Endothelial cell of umbilical vein (primary cell): ENCODE results near the gene CRIM1. TPM values are rescaled to one million over a fixed set of nuclear protein-coding genes. Genes with fewer than 3 reads are reported as not detected.
A peak's percentile ranks its signal among the peaks of the same experiment; 100 is the strongest.

Source experiments
- BruUV-seq: library from RNA; stranded (reverse); fragments of 400-500 nt; replicated peaks from 2 replicates; lab custom pipeline; 2021; lab: Mats Ljungman, UMichigan
- CTCF ChIA-PET: fragments of 300-600, 350-600 bp; sonication (Branson Sonifier 250); formaldehyde crosslinking; loops from one replicate; lab custom pipeline; 2021; ENCODE audit warnings: antibody characterized with exemption, inconsistent platforms; lab: Charles Lee
- POLR2A ChIA-PET: fragments of 300-600, 350-600 bp; sonication (Branson Sonifier 250); formaldehyde crosslinking; loops from one replicate; lab custom pipeline; 2021; ENCODE audit warnings: antibody characterized with exemption, inconsistent platforms; lab: Charles Lee
- DNase-seq: peaks from one replicate; pipeline ENCODE4 v3.0.0-alpha.2; 2011; ENCODE audit warnings: low read depth, low spot score
- FAIRE-seq: peaks from 2 replicates; lab custom pipeline; 2011; peaks lifted over from hg19 to GRCh38; lab: Jason Lieb, UNC
- H2AFZ ChIP-seq: 2 replicates; pipeline ENCODE4 v1.6.0; 2012; ENCODE audit warnings: low read depth, low read length, control low read depth, inconsistent platforms
- H3K27ac ChIP-seq: 2 replicates; pipeline ENCODE4 v1.5.1; 2011; ENCODE audit warnings: low read depth, mild to moderate bottlenecking, control low read depth, low read length, moderate library complexity; ENCODE audit not compliant: insufficient read depth
- H3K27me3 ChIP-seq, 2 experiments: 2 replicates each; pipeline versions ENCODE4 v1.6.0 to v1.6.1; 2011; ENCODE audit warnings: low read length in 2 of 2, mixed read lengths in 1 of 2; ENCODE audit not compliant: control insufficient read depth in 2 of 2, insufficient read depth in 2 of 2
- H3K36me3 ChIP-seq, 2 experiments: 2 replicates in 1 of 2; 3 replicates in 1 of 2; pipeline ENCODE4 v1.5.1; 2011; ENCODE audit warnings: low read length in 2 of 2, mild to moderate bottlenecking in 1 of 2, moderate library complexity in 1 of 2; ENCODE audit not compliant: control insufficient read depth in 2 of 2, insufficient read depth in 2 of 2; ENCODE audit errors: extremely low read depth in 1 of 2
- H3K4me1 ChIP-seq: 3 replicates; pipeline ENCODE4 v1.5.1; 2011; ENCODE audit warnings: mild to moderate bottlenecking, low read length; ENCODE audit not compliant: control insufficient read depth, insufficient read depth; ENCODE audit errors: extremely low read depth
- H3K4me2 ChIP-seq: 2 replicates; pipeline ENCODE4 v1.6.1; 2011; ENCODE audit warnings: low read length, control low read depth, mixed read lengths; ENCODE audit not compliant: insufficient read depth
- H3K4me3 ChIP-seq, 3 experiments: fragments of 200-600 bp in 1 of 3; sonication (generic), shearing (Covaris generic) in 1 of 3; replicated peaks in 1 of 3; 2 replicates each; pipeline ENCODE4 v1.5.1; 2011 to 2016; ENCODE audit warnings: control low read depth in 3 of 3, low read length in 3 of 3, mild to moderate bottlenecking in 2 of 3, inconsistent platforms in 1 of 3, low read depth in 1 of 3, moderate library complexity in 1 of 3; ENCODE audit not compliant: insufficient read depth in 1 of 3
- H3K79me2 ChIP-seq: 2 replicates; pipeline ENCODE4 v1.6.0; 2012; ENCODE audit warnings: low read length, inconsistent platforms; ENCODE audit not compliant: control insufficient read depth, insufficient read depth
- H3K9ac ChIP-seq: replicated peaks from 2 replicates; pipeline ENCODE3; 2011; ENCODE audit warnings: low read length, control low read depth; ENCODE audit not compliant: insufficient read depth; ENCODE audit errors: extremely low read depth
- H3K9me1 ChIP-seq: replicated peaks from 3 replicates; pipeline ENCODE4 v1.6.0; 2011; ENCODE audit warnings: mild to moderate bottlenecking, low read length; ENCODE audit not compliant: control insufficient read depth, insufficient read depth; ENCODE audit errors: extremely low read depth
- H3K9me3 ChIP-seq: replicated peaks from 2 replicates; pipeline ENCODE4 v1.5.1; 2012; ENCODE audit warnings: low read length, inconsistent platforms; ENCODE audit not compliant: control insufficient read depth, insufficient read depth
- H4K20me1 ChIP-seq: replicated peaks from 2 replicates; pipeline ENCODE3; 2011; ENCODE audit warnings: mild to moderate bottlenecking, low read length; ENCODE audit not compliant: control insufficient read depth, insufficient read depth; ENCODE audit errors: extremely low read depth
- EZH2 ChIP-seq: IDR thresholded peaks from 2 replicates; pipeline ENCODE4 v1.6.1; 2012; ENCODE audit warnings: borderline replicate concordance, low read depth, mild to moderate bottlenecking, moderate library complexity, low read length, inconsistent platforms; ENCODE audit not compliant: severe bottlenecking
- FOS ChIP-seq: IDR thresholded peaks from 2 replicates; pipeline ENCODE4 v1.6.1; 2011; ENCODE audit warnings: mild to moderate bottlenecking, low read length, moderate library complexity, borderline replicate concordance; ENCODE audit not compliant: insufficient read depth
- GATA2 ChIP-seq: IDR thresholded peaks from 2 replicates; pipeline ENCODE4 v1.7.0; 2011; ENCODE audit warnings: low read depth, mild to moderate bottlenecking, moderate library complexity, mixed read lengths, low read length; ENCODE audit not compliant: insufficient read length, insufficient read depth
- JUN ChIP-seq: IDR thresholded peaks from 2 replicates; pipeline ENCODE4 v1.6.1; 2011; ENCODE audit warnings: borderline replicate concordance, low read depth; ENCODE audit not compliant: insufficient read length, insufficient read depth
- MYC ChIP-seq: IDR thresholded peaks from one replicate; pipeline ENCODE4 v1.6.1; 2011; ENCODE audit warnings: mild to moderate bottlenecking, low read depth, low read length
- POLR2A ChIP-seq: IDR thresholded peaks from 2 replicates; pipeline ENCODE4 v1.6.1; 2012; ENCODE audit warnings: low read depth, mild to moderate bottlenecking, control low read depth, low read length
- POLR2AphosphoS5 ChIP-seq: IDR thresholded peaks from 2 replicates; pipeline ENCODE4 v1.6.1; 2012; ENCODE audit warnings: low read depth, mild to moderate bottlenecking, control low read depth, low read length, moderate library complexity; ENCODE audit not compliant: insufficient read depth
- dilution Hi-C: fragments of 300-500 bp; cut with MboI; formaldehyde crosslinking; loops from one replicate; pipeline ENCODE4 v1.15.0; 2019; ENCODE audit warnings: low sequenced_read_pairs; ENCODE audit not compliant: extremely low pct_ligation_motif_present
- intact Hi-C: fragments of 100-400 bp; cut with micrococcal nuclease; formaldehyde crosslinking; loops from one replicate; pipeline ENCODE4 v1.10.0; 2022
- polyA plus RNA-seq, 4 experiments: library from polyadenylated mRNA; depleted of rRNA in 3 of 4; stranded (reverse) in 3 of 4; unstranded in 1 of 4; fragments of >200 nt; gene quantifications; 2 replicates each; pipeline versions ENCODE4 v1.2.1 to v1.2.3, GENCODE V29; 2011 to 2012; ENCODE audit warnings: missing spikeins in 1 of 4
- total RNA-seq: library from RNA; stranded (reverse); gene quantifications from 2 replicates; pipeline ENCODE4 v1.2.3, GENCODE V29; 2021
- TF ChIP-seq, protein P1 (sequence below), 2 donors: IDR thresholded peaks; 1 replicate in 1 of 2; 2 replicates in 1 of 2; pipeline ENCODE4 v1.5.1; 2011; ENCODE audit warnings: low read length in 2 of 2, mild to moderate bottlenecking in 2 of 2, moderate library complexity in 2 of 2, control low read depth in 1 of 2, inconsistent platforms in 1 of 2, low read depth in 1 of 2; ENCODE audit not compliant: insufficient read depth in 1 of 2; ENCODE audit errors: extremely low read depth in 1 of 2
- TF ChIP-seq, protein P2 (sequence below): IDR thresholded peaks from 2 replicates; pipeline ENCODE4 v1.6.1; 2011; ENCODE audit not compliant: insufficient read depth, insufficient read length

CRIM1 gene
- total and polyA plus RNA-seq, 2 donors (not counting 3 experiments of a cell fraction or from before 2014, with no cell fraction given), result 422 to 649 TPM

DNA sequence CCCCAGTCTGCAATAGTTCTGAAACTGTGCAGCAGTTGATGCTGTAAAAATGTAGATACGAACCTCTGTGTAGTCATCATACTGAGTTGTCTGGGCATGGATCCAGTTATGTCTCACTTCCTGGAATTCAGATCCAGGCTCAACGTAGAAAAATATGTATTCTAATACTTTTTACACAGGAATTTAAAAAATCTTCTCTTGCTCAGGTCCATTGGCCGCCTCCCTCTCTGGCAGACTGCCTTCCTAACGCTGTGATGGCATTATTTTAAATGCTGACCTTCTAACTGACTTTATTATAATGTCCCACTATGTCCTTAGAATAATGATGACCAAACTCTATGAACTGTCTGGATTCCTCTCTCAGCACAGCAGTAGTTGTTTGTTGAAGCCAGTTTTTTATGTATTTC lies 122.8 kb downstream of the CRIM1 start:
- TF ChIP-seq MYC, result no peak
- TF ChIP-seq EZH2, result no peak
- peak; percentile 85 for TF ChIP-seq JUN
- TF ChIP-seq, protein P1, sequence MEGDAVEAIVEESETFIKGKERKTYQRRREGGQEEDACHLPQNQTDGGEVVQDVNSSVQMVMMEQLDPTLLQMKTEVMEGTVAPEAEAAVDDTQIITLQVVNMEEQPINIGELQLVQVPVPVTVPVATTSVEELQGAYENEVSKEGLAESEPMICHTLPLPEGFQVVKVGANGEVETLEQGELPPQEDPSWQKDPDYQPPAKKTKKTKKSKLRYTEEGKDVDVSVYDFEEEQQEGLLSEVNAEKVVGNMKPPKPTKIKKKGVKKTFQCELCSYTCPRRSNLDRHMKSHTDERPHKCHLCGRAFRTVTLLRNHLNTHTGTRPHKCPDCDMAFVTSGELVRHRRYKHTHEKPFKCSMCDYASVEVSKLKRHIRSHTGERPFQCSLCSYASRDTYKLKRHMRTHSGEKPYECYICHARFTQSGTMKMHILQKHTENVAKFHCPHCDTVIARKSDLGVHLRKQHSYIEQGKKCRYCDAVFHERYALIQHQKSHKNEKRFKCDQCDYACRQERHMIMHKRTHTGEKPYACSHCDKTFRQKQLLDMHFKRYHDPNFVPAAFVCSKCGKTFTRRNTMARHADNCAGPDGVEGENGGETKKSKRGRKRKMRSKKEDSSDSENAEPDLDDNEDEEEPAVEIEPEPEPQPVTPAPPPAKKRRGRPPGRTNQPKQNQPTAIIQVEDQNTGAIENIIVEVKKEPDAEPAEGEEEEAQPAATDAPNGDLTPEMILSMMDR (IDR thresholded peaks at IDR 0.05; ENCODE audit: extremely low read depth in 1 of 2, insufficient read depth in 1 of 2, low read depth in 1 of 2, low read length in 2 of 2), result no peak
- no peak for TF ChIP-seq POLR2A
- TF ChIP-seq POLR2AphosphoS5, result no peak
- TF ChIP-seq, protein P2, sequence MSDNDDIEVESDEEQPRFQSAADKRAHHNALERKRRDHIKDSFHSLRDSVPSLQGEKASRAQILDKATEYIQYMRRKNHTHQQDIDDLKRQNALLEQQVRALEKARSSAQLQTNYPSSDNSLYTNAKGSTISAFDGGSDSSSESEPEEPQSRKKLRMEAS, result no peak
- peak; percentile 83 for TF ChIP-seq FOS
- no peak for TF ChIP-seq GATA2
- peak; percentile 96 for DNase-seq
- Histone ChIP-seq H3K4me1 (peaks cover 73% of the 10 kb centered on the region), H2AFZ (no peak overlapping the region), H3K9me1 (no peaks in the 10 kb centered on the region), H3K4me2 (peak overlapping the region; percentile 40), H3K4me3 (no peak overlapping the region), H3K9me3 (no peaks in the 10 kb centered on the region), H3K79me2 (peaks cover 64% of the 10 kb centered on the region), H3K36me3 (peaks cover 37 to 46% of the 10 kb centered on the region in 2 experiments), H3K9ac (peak overlapping the region; percentile 54), H3K27ac (peak overlapping the region; percentile 82), H4K20me1 (no peaks in the 10 kb centered on the region), H3K27me3 (no peaks in the 10 kb centered on the region)
- intact Hi-C loops, result loop anchor here (1.0 kb wide), 4 partner anchors 8 to 106 kb away; no protein-coding TSS in a partner anchor
- FAIRE-seq, result peak; percentile 79
- dilution Hi-C loops, result no loop called here
- no TSS peak for BruUV-seq
- ChIA-PET CTCF (no interaction called here), POLR2A (no interaction called here)
